ENCODE data around the gene ORMDL2.
"Not testable (repeated sequence)": the region's sequence is repeated elsewhere in the genome, so short reads cannot be mapped to it uniquely, and the experiment has no call there.

The ORMDL2 gene

DNA sequence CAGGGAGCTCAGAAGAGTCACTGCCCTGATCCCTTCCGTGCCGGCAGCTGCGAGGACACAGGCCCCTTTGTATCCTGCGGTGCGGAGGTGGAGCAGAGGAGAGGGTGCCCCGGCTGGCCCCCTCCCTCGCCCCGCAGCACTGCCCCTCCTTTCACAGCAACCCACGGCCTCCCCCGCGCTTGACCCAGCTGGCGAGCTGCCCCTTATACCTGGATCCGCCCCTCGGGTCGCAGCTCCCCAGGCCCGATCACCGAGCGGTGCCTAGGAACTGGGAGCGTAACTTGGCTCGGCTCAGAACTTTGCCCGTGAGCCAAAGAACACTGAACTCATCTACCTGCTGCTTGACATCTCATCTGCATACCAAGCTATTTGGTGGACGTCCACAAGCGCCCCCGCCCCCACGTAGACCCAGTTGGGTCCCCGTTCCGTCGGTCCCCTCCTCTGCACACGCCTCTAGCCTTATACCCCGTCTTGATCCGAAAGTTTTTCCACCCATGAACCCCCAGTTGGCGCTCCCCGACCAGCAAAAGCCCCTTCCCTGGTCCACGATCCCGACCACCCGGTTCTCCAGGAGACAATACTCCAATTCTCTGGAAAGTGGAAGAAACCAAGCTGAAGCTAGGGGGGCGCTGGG is 12.2 kb downstream of the ORMDL2 start:
- no peak for DNase-seq (ENCODE audit: low read depth)

DNA sequence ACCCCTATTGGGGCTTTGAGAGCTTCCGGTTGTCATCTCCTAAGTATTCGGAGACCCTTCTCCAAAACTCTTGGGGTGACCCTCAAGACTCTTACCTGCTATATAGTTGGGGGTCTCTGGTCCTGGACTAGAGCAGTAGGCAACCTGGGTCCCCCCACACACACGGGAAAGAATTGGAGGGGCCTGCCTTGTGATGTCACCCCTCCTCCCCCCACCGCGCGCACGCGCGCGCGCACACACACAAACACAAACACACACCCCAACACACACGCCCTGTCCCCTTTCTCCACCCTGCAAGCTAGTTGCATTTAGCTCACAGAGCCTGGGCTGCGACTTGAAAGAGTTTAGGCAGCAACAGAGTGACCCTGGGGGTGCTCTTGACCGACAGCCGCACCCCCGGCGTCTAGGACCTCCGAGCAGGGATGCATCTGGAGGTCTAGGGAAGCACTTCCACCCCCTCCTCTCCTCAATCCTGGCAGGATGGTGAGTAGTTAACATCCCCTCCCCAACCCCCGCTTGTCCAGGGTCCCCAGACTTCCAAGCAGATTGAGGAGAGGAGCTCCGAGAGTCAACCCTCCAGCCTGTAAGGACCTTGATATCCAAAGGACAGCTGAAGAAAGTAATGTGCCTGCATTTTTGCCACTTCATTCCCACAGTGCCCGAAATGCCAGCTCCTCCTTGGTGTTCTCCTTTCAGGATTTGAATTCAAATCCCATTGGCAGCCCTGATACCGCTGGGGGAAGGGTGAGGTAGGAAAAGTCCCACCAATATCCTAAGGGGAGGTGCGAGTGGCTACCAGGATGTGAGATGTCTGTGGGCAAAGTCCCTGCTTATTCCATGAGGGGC is 13.0 kb downstream of the ORMDL2 start:
- DNase-seq (ENCODE audit: low read depth) = no peak

DNA sequence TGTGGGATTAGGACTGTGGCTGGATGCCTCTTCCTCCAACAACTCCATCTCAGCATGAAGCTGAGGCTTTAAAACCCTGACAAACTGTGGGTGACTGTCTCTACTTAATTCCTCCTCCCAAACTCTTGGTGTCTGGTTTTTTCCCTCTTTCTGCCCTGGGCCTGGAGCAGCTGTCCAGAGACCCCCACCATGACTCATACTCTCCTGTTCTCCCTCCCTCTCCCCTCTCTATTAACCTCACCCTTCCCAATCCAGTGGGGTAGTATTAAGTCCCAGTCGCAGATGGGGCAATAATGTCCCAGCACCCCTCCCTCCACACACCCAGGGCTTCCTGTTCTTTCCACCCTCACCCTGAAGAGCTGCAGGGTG is 13.6 kb downstream of the ORMDL2 start:
- DNase-seq (ENCODE audit: low read depth) = no peak

DNA sequence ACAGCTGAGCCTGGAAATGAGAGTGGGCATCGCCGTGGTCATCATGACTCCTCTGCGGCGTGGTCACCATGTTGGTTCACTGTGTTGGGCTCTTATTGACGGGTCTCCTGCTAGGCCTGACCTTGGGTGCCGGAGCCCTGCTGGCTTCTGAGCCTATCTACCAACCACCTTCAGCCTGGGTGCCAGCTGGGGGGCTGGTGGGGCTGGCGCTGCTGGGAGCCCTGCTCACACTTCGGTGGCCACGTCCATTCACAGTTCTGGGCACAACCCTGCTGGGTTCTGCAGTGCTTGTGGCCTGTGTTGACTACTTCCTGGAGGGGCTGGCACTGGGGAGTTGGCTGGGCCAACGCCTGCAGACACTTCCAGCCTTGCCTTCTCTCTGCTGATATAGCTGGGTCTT is 15.2 kb downstream of the ORMDL2 start:
- DNase-seq (ENCODE audit: low read depth) = no peak

DNA sequence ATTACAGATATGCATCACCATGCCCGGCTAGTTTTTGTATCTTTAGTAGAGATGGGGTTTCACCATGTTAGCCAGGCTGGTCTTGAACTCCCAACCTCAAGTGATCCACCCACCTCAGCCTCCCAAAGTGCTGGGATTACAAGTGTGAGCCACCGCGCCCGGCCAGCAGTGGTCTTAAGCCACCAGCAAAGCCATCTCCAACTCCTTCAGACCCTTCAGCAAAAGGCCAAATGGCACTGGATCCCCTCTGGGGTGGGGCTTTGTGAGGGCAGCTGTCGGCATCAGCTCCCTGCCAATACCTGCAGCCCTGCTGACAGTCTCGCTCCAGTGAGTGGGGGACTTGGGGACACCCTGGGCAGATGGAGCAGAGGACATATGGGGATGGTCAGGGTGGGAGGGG is 16.6 kb downstream of the ORMDL2 start:
- DNase-seq (ENCODE audit: low read depth) = not testable (repeated sequence)

DNA sequence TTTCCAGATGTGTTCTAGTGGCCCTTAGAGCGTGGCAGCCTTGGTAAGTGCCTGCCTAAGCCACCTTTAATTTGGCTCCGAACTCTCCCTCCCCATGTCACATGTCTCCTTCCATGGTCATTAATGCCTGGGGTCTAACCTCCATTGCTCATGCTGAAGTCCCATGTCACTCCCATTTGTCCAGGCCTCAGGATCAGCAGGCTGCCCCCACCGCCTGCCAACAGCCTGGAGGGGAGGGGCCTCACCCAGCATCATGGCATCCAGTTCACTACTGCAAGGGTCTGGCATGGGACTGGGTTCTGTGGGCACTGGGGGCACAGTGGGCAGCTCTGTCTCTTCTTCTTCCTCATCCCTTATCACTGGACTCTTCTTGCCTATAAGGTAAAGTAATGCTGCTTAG is 20.5 kb downstream of the ORMDL2 start:
- no peak for DNase-seq (ENCODE audit: low read depth)

DNA sequence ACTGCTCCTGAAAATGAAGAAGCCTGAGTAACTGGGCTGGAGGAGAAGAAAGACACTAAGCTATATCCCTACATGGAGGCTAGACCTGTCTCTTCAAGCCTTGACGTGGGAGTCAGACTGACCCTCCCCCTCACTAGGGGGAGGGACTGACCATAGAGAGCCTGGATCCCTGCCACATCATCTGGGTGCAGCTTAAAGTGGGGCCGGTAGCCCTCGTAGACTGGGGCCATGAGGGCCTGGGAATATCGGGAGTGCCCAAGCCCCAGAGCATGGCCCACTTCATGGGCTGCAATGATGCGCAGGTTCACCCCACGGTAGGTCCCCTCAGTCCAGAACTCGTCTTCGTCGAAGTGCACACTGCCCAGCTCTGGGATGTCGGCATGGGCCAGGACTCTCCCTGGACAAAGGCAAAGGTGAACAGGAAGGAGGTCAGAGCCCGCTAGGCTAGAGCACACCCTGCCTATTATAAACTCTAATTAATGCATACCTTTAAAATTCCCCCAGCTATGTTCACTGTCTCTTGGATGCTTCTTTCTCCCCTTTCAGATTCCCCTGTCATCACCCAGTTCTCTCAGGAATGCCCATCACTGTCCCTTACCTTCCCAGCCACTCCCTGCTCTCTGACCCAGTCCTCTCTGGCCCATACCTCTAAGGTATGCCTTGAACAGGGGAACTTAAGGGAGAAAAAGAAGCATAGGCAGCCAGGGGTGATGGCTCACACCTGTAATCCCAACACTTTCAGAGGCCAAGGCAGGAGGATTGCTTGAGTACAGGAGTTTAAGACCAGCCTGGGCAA is 21.7 kb downstream of the ORMDL2 start:
- DNase-seq (ENCODE audit: low read depth) = no peak

DNA sequence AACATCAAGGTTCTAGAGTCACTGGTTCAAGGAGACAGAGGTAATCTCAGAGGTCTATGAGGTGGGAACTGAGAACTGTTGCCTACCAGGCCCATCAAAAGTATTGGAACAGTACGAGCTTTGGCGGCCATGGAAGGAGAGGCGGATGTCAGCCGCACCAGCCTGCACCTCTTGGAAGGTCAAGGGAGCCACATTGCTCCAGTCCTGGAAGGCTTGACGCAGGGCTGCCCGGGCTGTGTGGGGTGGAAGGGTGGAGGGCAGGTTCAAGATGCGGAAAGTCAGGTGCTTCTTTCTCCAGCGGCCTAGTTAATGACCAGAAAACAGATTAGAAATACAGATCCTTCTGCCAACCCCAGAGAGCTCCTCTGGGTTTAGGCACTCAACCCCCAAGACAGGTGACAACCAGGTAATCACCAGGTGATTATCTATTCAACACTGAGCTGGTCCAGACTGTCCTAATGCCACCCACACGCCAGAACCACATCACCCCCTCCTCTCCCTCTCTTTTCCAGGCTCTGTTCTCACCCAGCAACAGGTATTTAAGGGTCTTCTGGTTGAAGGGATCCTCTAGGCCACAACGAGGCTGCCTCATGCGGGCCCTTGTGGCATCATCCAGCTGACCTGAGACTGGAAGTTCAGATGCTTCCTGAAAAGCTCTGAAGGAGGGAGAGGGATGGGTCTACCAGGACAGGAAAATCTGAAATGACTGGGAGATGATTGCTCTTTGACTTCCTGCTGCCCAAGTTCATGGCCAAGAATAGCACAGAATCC is 22.9 kb downstream of the ORMDL2 start:
- no peak for DNase-seq (ENCODE audit: low read depth)

DNA sequence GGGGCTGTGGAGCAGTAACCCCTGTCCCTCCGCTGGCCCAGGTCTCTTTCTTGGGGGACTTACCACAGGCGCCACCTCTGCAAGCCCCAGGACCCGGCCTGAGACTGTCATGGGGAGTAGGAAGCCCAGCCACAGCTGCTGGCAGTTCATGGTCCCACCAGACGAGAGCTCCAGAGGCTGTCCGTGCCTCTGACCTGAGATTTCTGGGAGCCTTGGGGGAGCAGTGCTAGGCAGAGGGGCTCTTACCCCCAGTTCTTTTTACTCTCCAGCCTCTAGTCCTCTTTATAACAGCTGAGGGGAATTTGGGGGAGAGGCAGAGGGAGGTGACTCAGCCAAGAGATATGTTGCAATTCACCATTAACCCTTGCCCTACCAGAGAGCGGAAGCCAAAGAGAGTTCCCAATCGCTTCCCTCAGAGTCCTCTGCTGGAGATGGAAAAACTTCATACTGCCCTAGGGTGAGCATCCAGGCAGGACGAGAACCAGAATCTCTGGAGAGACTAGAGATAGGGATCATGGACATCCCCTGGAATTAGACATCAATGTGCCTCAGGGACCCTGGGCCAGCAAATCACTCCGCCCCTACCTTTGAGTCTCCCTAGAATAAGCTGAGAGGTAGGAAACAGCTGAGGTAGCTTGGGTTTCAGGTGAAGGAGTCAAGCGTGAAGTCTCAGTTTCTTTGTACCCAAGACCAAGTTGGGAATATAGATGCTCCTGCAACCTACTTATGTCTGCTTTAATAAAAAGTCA is 25.0 kb downstream of the ORMDL2 start, which contains the start of gene MMP19:
TSS of gene MMP19 (minus strand) at position 256 of the 749 bp plus-strand sequence. CDS start at position 150, 106 bp downstream.
- peak; percentile 53 for DNase-seq (ENCODE audit: low read depth)

DNA sequence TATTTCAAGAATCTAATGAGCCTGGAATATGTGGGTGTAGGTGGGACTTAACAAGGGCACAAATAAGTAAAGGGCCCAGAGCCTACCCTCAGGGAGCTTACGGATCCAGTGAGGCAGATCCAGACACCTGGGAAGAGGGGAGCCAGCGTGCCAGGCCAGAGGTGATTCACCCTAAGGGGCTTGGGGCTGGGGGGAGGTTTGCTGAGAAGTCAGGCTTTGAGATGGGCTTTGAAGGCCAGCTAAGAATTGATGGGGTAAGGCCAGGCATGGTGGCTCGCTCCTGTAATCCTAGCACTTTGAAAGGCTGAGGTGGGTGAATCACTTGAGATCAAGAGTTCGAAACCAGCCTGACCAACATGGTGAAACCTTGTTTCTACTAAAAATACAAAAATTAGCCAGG is 25.6 kb downstream of the ORMDL2 start:
- DNase-seq (ENCODE audit: low read depth) = no peak

DNA sequence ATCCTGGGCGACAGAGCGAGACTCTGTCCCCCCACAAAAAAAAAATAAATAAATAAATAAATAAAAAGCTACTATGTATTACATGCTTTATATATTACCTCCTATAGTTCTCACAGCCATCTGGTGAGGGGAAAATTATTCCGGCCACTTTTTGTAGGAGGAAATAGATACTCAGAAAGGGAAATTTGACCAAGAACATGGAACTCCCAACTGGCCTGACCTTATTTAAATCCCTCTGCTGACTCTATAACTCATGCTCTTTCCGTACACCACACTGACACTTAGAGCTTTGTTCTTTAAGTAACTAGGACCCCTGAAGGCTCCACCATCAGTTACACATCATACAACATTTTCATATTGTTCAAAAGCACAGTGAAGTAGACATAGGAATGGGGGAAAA is 27.1 kb downstream of the ORMDL2 start:
- DNase-seq (ENCODE audit: low read depth) = no peak

DNA sequence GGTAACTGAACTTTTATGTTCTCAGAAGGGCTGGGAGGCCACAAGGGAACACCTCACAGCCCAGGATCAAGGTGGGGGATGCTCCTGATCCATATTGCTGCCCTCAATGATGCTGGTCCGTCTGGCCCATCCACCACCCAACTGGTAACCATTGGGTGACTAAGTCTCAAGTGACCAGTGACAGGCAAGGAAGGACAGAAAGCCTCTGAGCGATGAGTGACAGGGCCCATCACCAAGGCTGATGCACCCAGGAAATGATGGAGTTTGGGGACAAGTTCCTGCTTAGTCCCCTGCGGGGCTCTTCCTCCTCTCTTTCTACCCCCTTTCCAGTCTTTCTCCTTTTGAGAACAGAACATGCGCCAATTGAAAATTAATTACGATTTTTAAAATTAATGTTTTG is 27.5 kb downstream of the ORMDL2 start:
- no peak for DNase-seq (ENCODE audit: low read depth)

DNA sequence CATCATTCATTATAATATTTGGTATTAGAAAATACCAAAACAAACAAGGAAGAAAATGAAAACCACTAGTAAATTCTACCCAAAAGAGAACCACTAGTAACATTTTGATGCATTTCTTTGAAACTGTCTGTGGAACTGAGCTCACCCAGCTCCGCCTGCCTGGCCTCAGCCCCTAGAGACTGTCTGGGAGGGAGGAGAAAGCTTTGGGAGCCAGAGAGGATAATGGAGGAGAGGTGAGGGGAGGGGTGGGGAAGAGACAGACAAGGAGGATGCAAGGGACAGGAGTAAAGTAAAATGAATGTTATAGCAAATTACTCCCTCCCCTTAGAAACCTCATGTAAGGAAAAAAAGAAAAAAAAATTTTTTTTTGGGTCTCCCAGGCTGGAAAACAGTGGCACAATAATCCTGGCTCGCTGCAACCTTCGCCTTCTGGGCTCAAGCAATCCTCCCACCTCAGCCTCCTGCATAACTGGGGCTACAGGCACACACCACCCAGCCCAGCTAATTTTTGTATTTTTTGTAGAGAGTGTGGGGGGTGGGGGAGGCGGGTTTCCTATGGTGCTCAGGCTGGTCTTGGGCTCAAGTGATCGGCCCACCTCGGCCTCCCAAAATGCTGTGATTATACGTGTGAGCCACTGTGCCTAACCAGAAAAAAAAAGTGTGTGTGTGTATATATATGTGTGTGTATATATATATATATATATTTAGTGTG is 28.1 kb downstream of the ORMDL2 start:
- DNase-seq (ENCODE audit: low read depth) = no peak

DNA sequence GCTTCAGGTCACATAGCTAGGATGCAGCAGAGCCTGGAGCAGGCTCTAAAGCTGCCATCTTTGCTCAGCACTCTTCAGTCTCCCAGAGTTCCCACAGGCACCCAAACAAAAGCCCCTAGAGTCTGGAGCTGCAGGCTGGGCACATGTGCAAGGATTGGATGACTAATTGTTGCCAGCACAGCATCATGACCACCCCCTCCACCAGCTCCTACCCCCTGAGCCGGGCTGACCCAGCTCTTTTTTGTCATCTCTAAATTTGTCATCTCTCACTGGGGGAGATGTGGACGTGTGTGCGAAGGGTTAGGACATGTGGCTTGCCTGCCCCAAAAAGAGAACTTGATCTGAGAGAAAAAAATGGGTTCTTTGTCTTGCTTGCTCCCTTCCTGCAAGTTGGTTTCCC is 29.2 kb downstream of the ORMDL2 start:
- DNase-seq (ENCODE audit: low read depth) = no peak

DNA sequence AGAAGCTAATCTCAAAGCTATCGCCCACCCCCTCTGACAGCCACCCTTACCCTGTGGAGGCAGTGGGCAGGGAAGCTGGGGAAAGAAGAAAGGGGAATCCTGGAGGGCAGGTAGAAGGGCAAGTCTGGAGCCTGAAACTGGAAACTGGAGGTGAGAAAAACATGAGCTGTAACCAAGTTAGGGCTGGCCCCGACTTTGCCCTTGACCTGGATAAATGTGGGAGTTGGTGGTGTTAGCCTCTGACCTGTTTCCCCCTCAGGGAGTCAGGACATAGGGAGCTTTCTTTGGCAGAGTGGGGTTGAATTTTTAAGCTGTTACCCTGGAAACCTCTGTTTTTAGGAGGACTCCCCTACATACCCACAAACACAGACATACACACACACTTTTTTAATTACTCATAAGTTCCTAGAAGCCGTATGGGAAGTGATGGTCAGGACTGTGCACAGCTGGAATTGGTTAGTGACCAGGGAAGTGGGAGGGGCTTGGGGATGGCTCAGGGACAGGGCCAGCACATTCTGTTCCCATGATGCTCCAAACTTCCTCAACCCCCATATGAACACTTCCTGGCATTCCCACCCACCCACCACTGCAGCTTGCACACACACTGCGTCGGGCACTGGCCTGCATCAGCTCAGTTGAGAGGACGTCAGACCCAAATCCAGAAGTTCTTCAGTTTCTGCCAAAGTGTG is 29.9 kb downstream of the ORMDL2 start:
- peak; percentile 97 for DNase-seq (ENCODE audit: low read depth)

DNA sequence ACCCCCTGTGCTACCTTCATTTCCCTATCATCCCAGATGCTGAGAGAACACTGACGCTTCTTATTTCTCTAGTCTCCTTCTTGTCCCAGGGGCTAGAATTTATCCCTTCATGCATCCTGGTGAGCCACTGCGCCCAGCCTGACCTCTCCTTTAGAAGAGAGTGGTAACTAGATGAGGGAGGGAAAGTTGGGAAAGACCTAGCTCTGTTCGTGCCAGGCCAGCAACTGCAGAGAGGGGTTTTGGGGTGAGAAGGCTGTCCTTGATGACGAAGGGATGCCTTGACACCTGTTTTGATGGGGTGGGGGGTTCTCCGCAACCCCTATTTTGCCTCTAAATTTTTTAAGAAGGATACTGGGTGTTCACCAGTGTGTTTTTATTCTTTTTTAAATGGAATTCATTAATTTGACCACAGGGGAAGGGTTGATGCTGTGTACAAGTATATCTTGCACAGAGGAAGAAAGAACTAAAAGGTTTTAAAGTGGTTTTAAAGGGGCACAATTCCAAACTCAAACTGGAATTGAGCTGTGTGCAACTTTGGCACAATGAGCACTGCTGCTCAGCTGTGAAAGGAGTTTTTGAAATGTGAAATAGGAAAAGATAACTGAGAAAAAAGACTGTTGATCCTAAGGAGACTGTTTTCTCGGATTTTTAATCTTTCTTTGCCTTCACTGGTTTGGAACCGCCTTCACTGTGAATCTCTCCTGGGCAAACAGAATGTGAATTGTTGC is 31.9 kb downstream of the ORMDL2 start:
- DNase-seq (ENCODE audit: low read depth) = no peak

DNA sequence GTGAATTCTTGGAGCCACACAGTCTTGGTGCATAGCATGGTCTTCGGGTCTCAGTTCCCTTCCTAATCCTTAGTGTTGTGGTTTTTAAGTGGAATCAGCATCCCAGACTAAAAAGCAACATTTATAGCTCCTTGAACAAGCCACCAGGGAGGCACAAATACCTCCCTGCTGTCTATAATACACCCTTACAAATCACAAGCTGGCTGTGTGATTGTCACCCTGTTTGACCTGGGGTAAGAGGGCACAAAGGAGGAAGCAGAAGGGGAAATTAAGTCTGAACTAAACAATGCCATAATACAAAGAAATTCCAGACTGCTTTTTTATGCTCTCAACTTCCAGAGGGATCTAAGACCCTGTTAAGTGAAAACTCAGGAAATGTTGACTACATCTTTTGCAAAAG is 32.6 kb downstream of the ORMDL2 start:
- no peak for DNase-seq (ENCODE audit: low read depth)

DNA sequence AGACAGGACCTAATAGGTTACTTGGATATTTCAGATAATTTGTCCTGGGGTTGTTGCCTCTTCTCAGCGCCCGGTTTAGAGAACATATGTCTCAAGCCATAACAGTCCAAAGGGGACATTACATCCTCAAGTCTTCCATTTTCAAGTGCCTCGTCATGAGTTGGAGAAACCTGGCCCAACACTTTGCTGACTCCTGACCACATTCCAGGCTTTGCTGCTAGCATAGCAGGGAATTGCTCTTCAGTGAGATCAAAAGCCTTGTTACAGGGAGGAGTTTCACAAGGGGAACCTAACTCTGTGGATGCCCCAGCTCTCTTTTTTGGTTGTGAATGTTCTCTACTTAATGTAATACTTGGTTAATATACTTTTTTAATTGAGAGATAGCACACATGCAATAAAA is 33.1 kb downstream of the ORMDL2 start:
- no peak for DNase-seq (ENCODE audit: low read depth)

DNA sequence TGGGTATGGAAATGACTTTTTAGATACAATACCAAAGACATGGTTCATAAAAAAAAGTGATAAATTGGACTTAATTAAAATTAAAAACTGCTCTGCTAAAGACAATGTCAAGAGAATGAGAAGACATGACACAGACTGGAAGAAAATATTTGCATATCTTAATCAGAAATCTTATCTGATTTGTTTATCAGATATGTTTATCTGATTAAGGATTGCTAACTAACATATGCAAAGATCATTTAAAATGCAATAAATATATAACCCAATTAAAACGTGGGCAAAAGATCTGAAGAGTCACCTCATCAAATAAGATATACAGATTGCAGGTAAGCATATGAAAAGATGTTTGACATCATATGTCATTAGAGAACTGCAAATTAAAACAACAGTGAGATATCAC is 34.9 kb downstream of the ORMDL2 start:
- no peak for DNase-seq (ENCODE audit: low read depth)

Data from HS-5 (cell line).